Stimulated activated CD8-positive, alpha-beta memory T cell treated with anti-CD3 and anti-CD28 coated beads, Interleukin-7, amount 100 ng/mL, for 1 hour (primary cell): ENCODE results near the gene PRDX2.
A peak's percentile ranks its signal among the peaks of the same experiment; 100 is the strongest.

ENCODE experiments used
- DNase-seq, 2 donors: peaks; one replicate each; pipeline ENCODE4 v3.0.0-alpha.2; 2020; ENCODE audit warnings: low read depth in 2 of 2

PRDX2 gene

GRCh38 chr19:12792051-12792852, 9.3 kb downstream of the PRDX2 start:
- peak; percentile 52 to 53 for DNase-seq

GRCh38 chr19:12791345-12792050, 10.1 kb downstream of the PRDX2 start, which contains the start of gene JUNB:
JUNB (plus strand) TSS chr19:12791486; CDS start chr19:12791772, 286 bp downstream.
- DNase-seq: peak; percentile 95 to 96

- DNase-seq: no peak
These were observed 10.8 kb downstream of the PRDX2 start for GRCh38 chr19:12790628-12791344.

- DNase-seq: peak; percentile 79 to 83
These were observed 11.5 kb downstream of the PRDX2 start for GRCh38 chr19:12789904-12790619.

- DNase-seq: no peak
These were observed 12.3 kb downstream of the PRDX2 start for GRCh38 chr19:12789098-12789903.

GRCh38 chr19:12788682-12789097, 12.9 kb downstream of the PRDX2 start:
- no peak for DNase-seq

GRCh38 chr19:12788042-12788681, 13.4 kb downstream of the PRDX2 start:
- no peak for DNase-seq

GRCh38 chr19:12787458-12787857, 14.1 kb downstream of the PRDX2 start:
- DNase-seq: no peak

- no peak for DNase-seq
These were observed 14.6 kb downstream of the PRDX2 start for GRCh38 chr19:12786952-12787351.

GRCh38 chr19:12786141-12786870, 15.3 kb downstream of the PRDX2 start:
- DNase-seq: no peak

- DNase-seq: no peak
These were observed 16.1 kb downstream of the PRDX2 start for GRCh38 chr19:12785431-12786031.

GRCh38 chr19:12784871-12785430, 16.6 kb downstream of the PRDX2 start:
- no peak for DNase-seq

GRCh38 chr19:12784394-12784870, 17.2 kb downstream of the PRDX2 start:
- no peak for DNase-seq

- no peak for DNase-seq
These were observed 17.7 kb downstream of the PRDX2 start for GRCh38 chr19:12783849-12784393.

GRCh38 chr19:12783291-12783848, 18.2 kb downstream of the PRDX2 start:
- no peak for DNase-seq

- peak; percentile 77 to 80 for DNase-seq
These were observed 18.9 kb downstream of the PRDX2 start for GRCh38 chr19:12782424-12783290.

- no peak for DNase-seq
These were observed 19.5 kb downstream of the PRDX2 start for GRCh38 chr19:12782174-12782423.
